T follicular helper cell (primary cell): Measurements from ENCODE around the gene UPF3A.
"Not testable (repeated sequence)": the region's sequence is repeated elsewhere in the genome, so short reads cannot be mapped to it uniquely, and the experiment has no call there.

Experiments used
- DNase-seq: peaks from one replicate; pipeline ENCODE4 v3.0.0-alpha.2; 2020; ENCODE audit warnings: low read depth

Gene UPF3A

DNA sequence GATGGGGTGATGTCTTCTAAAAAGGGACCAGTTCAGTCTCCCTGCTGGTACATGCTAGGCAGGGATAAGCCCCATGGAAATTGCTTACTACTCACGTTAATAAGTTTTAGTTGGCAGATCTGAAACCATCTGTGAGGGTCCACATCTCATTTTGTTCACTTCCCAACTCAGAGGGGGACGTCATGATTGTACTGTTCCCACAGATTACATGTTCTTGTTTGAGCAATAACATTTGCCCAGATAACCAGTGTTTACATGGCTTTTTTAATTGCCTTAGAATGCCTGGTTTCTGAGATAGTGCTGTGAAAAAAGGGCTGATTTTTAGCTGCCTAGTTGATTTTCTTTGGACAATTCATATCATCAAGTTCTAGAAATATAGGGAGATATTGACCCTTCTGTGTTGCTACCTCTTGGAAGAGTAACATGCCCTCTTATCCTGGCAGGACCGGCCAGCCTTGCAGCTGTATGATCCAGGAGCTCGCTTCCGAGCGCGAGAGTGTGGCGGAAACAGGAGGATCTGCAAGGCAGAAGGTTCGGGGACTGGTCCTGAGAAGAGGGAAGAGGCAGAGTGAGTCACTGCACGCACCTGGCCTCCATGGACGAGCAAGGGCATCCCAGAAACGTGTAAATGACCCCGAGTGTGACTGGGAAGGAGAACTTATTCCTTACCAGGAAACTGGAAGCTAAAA is 23.1 kb downstream of the UPF3A start:
- DNase-seq: no peak

DNA sequence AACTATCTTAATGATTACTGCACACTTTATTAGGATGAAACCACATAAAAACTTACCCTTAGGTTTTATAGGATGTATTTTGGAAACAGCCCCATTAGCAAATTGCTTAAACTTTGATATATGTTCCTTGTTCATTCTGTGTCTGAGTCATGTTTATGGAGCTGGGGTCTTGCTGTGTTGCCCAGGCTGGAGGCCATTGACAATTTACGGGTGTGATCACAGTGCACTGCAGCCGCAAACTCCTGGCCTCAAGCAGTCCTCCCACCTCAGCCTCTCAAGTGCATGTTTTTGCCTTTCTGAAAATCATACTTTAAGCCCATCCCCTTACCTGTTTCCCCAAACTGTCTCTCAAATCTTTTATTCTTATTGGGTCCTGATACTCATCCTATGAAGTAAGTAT is 27.7 kb downstream of the UPF3A start:
- DNase-seq: no peak

DNA sequence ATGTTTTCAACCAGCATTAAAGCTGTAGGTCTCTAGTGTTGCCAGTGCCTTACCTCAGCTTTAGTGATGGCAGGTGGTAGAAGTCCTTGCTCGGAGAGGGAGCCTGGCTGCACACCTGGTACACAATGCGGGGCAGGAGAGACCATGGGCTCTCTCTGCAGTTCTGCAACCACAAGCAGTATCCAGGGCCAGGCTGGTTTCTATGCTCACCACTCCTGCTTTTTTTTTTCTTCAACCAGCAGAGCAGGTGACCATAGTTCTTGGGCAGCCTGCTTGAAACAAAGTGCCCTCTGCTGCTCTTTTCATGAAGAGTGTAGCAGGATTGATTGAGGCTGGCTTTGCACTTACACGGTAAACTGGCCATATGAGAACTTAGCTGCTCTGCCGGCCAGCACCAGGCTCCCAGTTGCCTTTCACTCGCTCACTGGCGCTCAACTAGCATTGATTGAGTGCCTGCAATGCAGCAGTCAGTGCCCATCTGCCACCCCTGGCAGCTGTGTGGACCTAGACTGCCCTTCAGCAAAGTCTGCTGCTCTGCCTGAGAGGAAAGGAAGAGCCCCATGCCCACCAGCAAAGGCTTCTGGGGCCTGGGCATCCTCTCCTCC is 28.5 kb downstream of the UPF3A start:
- DNase-seq: no peak

DNA sequence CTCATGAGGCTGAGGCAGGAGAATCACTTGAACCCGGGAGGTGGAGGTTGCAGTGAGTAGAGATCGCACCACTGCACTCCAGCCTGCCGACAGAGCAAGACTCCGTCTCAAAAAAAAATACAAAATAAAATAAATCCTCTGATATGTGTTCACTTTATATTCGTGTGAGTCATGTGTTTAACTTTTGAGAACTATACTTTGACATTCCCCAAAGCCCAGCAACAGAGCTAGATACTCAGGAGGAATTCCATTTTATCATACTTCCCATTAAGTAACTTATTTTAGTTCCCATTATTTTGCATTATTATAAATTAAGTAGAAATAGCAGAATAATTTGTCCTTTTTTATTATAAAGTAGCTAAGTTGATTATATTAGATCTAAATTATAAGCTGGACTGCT is 29.6 kb downstream of the UPF3A start:
- no peak for DNase-seq

DNA sequence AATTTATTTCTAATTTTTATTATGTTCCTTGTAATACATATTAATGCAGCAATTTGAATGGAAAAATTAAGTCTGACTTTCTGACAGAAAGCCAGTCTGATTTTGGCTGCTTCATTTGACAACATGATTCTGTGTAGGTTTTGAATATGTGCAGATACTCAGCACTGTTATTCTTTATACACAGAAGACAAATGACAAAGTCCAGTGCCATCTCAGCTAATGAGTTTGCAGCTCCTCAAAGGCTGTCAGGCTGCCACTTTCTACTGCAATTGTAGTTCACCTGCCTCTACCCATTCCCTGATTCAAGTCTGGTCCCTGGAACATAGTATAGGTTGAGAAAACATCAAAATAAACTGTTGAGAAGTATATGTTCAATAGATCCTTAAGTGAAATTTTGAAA is 30.0 kb downstream of the UPF3A start:
- no peak for DNase-seq

DNA sequence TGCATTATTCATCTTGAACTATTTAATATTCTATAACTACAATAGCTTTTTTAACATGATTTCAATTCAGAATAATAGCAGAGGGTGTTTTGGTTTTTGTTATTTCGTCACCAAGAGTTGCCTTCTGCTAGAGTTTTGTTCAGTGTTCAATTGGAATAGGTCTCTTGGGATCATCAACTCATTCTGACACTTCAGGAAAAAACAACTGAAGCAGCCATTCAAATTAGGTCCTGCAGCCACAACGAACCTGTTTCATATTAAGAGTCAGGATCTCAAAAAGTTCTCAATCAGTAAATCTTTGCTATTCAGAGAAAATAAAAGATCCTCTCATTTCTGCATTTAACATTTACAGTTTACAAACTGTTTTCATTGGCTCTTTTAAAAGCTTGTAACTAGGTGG is 30.5 kb downstream of the UPF3A start:
- no peak for DNase-seq

DNA sequence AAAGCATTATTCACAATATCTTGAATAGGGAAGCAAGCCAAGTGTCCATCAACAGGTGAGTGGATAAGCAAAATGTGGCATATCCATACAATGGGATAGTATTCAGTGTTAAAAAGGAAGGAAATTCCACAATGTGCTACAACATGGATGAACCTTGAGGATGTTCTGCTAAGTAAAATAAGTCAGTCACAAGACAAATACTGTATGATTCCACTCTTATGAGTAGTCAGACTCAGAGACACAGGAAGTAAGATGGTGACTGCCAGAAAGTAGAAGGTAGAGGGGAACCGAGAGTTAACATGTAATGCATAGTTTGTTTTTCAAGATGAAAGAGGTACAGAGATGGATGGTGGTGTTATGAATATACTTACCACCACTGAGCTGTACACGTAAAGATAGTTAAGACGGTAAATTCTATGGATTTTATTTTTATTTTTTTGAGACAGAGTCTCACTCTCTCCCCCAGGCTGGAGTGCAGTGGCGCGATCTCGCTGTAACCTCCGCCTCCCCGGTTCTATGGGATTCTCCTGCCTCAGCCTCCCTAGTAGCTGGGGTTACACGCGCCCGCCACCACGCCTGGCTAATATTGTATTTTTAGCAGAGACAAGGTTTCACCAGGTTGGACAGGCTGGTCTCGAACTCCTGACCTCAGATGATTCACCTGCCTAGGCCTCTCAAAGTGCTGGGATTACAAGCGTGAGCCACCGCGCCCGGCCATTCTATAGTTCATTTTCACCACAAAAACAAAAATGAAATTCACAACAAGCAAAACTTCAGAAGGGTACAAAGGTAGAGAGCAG is 31.9 kb downstream of the UPF3A start:
- DNase-seq: no peak

DNA sequence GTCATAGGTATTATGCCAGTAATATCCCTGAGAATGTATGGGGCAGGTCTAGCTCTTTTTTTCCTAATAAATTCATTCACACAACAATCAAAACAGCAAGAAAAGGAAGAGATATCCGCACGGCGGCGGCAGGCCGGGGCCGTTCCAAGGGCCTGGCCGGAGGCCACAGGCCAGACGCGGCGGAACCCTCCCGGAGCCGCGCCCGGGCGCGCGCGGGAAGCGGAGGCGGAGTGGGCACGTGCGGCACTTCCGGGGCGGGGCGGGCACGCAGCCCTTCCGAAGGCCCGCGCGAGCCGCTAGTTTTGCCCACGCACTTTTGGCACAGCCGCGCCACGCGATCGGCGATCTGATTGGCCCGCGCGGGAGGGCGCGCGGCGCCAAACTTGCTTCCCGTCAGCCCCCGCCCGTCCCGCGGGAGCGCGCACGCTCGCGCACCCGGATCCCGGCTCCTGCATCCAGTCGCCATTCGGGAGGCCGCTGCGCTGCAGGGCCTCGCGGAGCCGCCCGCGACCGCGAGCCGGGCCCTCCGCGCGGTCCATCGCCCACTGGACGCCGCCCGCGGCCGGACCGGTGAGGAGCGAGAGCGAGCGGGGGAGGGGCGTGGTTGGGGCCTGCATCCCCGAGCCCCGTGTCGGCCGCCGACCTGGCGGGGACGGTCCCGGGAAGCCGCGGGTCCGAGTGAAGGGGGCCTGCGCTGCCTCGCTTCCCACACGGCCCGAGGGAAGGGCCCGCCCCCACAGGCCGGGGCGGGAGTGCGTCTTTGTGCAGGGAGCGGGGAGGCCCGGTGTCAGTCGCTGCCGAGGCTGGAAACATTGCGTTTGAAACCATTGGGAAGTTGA is 32.9 kb downstream of the UPF3A start, which contains the start of gene CHAMP1:
TSS of gene CHAMP1 (plus strand) at position 430 of the 839 bp plus-strand sequence. CDS start 9,340 bp downstream, outside the sequence.
- DNase-seq: peak; percentile 82

DNA sequence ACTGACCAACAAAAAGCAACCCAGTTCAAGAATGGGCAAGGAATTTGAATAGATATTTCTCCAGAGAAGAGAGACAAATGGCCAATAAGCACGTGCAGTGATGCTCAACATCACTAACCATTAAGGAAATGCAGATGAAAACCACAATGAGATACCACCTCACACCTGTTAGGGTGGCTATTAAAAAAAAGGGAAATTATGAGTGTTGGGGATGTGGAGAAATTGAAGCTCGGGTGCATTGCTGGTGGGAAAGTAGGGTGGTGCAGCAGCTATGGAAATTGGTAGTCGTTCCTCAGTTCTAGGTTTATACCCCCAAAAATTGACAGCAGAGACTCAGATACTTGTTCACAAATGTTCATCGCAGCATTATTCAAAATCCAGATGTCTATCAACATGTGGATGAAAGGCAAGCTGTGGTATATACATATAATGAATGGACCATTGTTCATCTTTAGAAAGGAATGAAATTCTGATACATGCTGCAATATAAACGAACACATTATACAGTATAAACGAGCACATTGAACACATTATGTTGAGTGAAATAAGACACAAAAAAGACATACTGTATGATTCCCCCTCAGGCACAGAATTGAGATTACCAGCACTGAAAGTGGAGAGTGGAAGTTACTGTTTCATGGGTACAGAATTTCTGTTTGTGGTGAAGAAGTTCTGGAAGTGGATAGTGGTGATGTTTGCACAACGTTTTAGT is 33.8 kb downstream of the UPF3A start:
- DNase-seq: no peak

DNA sequence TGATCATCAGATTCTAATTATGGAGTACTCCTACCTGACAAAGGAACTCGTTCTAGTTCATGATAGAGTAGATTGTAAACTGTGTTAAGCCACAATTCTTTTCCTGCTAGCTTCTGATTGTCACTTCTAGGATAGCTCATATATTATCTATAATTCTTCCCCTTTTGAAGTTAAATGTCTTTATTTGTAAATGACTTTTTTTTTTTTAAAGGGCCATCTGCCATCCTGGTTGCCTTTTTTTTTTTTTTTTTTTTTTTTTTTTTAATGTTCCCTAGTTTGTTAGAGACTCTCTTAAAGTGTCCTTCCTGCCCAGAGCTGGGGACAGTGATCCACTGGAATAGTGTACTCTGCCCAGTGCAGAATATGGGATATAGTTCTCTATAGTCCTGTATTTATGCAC is 37.2 kb downstream of the UPF3A start:
- no peak for DNase-seq

DNA sequence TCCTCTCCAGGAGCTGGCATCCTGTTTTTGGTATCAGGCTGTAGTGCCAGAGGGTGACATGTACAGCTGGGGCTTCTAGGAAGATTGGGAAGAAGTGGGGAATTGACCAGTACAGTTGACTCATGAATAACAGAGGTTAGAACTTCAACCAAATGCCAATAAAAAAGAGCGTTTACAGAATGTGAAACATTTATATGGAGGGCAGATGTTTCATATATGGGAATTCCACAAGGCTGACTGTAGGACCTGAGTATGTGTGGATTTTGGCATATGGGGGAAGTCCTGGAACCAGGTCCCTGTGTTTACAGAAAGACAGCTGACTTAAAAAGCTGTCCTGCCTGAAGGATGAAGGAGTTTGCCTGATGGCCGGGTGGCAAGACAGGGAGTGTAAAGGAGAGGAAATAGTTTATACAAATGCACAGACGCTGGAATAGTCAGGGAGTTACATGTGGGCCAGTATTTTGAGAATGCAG is 38.1 kb downstream of the UPF3A start:
- no peak for DNase-seq

DNA sequence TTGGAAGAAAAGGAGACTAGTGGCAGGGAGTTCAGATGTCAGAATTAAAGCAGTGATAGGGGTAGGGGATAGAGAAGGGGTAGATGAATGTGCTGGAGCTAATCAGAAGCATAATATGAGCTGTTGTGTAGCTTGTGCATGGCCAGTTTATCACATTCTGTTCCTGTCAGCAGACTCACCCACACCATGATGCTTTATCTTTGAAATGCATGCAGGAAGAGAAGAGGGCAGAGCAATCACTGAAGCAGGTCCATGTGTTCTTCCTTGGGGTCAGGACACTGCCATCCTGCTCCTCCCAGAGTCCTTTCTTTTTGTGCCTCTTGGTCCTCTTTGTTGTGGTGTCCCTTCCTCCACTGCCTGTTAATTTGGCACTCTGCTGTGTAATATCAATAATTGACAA is 38.7 kb downstream of the UPF3A start:
- DNase-seq: no peak

DNA sequence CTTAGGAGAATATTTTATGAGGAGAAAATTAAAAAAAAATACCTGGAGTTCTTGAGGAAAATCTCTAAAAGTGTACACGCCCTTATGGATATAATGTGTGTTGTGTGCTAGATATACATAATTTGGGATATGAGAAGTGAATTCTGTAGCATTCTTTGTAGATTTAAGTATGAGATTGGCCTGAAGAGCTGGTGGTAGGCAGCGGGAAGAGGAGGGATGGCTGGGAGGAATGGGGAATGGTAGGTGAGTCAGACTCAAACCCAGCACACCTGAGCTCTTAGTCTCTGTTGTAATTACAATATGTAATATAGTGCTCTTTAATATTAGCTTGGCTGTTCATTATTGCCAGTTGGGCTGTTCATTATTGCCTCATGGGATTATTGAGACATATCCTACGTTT is 39.9 kb downstream of the UPF3A start:
- DNase-seq: no peak

DNA sequence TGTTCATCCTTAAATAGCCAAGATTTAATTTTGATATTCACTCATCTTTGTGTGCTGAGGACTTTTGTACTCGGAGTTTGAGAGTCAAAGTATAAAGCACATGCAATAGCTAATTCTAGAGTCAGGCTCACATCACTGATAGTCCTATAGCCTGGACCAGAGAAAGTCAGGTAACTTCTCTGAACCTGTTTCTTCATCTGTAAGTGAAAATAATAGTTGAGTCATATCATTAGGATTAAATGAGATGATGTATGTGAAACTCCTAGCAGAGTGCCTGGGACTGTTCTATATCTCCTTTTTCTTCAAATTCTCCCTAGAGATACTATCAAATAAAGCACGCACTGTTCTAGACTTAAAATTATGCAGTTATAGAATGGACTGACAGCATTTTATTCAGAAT is 41.9 kb downstream of the UPF3A start:
- DNase-seq: no peak

DNA sequence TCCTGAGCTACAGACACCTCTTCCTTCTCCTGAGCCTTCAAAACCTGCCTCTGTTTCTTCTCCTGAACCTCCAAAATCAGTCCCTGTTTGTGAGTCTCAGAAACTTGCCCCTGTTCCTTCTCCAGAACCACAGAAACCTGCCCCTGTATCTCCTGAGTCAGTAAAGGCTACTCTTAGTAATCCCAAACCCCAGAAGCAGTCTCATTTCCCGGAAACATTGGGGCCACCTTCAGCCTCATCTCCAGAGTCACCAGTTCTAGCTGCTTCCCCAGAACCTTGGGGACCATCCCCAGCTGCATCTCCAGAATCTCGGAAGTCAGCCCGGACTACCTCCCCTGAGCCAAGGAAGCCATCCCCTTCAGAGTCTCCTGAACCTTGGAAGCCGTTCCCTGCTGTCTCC is 42.9 kb downstream of the UPF3A start:
- DNase-seq: no peak

DNA sequence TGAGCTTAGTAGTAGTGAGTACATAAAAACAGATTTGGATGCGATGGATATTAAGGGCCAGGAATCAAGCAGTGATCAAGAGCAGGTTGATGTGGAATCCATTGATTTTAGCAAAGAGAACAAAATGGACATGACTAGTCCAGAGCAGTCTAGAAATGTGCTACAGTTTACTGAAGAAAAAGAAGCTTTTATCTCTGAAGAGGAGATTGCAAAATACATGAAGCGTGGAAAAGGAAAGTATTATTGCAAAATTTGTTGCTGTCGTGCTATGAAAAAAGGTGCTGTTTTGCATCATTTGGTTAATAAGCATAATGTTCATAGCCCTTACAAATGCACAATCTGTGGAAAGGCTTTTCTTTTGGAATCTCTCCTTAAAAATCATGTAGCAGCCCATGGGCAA is 44.3 kb downstream of the UPF3A start:
- no peak for DNase-seq

DNA sequence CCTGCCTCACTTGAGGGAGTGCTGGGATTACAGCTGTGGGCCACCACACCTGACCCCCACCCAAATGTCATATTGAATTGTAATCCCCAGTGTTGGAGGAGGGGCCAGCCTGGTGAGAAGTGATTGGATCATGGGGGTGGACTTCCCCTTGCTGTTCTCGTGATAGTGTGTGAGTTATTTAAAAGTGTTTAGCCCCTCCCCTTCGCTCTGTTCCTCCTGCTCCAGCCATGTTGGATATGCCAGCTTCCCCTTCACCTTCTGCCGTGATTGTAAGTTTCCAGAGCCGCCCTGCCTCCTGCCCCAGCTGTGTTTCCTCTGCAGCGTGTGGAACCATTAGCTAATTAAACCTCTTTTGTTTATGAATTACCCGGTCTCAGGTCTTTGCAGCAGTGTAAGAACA is 46.6 kb downstream of the UPF3A start:
- DNase-seq: no peak

DNA sequence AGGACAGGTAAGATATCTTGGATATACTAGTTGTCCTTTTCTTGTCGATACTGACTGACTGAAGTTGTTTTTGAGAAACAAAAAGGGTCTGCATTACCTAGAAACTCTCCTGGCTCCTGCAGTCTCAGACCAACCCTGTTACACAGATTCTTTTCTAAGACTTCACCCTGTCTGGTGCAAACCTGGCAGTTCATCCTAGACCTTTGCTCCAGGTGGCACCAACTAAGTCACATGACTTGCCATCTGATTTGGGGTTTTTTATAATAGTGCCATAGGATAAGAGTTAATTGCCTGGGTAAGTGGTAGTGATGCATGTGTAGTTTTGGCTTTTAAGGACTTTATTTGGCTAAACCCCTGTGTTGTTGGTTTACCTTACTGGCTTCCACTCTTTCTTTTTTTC is 47.2 kb downstream of the UPF3A start:
- no peak for DNase-seq

DNA sequence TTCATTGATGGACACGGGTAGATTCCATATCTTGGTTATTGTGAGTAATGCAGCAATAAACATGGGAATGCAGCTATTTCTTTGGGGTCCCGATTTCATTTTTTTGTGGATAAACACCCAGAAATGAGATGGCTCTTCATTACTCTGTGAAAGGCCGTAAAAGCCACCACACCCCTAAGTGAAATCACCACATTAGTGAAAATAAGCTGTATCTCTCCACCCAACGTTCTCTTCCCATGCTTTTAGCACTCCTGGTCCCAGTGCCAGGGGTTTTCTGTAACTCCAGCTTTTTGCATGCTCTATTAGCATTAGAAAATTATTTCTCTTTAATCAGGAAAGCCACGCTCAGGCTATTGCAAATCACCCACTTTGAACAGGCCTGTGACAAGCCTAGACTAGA is 48.7 kb downstream of the UPF3A start:
- no peak for DNase-seq

DNA sequence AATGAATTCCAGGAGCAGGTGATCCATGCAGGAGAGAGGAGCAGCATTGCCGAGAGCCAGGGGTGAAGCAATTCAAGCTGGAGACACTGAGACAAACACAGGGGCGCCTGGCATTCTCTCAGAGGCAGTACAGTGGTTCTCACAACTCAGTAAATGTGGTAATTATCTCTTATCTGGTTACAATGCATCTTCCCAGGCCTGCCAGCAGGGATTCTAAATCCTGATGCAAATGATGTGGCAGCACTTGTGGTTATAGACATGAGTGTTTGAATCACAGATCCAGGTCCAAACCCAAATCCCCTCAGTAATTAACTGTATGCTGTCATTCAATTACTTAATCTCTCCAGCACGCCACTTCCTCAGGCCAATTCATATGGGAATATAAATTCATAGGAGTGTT is 52.5 kb downstream of the UPF3A start:
- not testable (repeated sequence) for DNase-seq

DNA sequence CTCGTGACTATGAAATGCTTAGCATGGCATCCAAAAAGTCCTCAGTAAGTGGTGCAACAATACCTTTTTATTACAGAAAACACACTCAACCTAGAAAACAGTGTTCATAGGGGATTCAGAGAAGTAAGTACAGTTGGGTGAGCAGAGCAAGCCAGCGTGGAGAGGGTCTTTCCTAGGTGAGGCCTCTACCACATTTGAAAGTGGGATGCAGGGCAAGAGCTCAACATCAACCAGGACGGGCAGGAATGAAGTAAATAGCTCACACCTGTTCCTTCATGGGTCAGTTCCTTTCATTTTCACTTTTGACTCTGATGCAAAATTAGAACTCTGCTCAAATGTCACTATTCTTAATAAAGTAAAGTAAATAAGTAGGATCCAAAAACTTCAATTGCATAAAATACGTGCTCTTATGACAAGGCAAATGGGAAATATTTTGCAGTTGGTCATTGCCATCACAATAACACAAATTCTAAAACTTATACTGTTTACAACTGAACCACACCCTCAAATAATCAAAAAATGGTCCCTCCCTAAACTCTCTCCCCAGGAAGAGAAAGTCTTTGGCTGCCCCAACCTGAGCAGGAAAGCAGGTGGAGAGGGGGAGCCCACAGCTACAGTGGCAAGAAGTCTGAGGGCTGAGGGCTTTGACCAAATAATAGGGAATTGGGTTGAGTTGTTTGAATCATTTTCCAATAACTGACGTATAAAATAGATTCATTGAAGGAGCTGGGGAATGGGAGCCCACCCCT is 53.1 kb downstream of the UPF3A start:
- no peak for DNase-seq
